Fibroblast of lung (primary cell): ENCODE results near the gene PRSS1.

Experiments
- EZH2 ChIP-seq: IDR thresholded peaks from 2 replicates; pipeline ENCODE4 v1.5.1; 2012; ENCODE audit warnings: low read length, control low read depth, mild to moderate bottlenecking; ENCODE audit errors: missing control alignments
- TF ChIP-seq, protein P1 (sequence below), 2 donors: IDR thresholded peaks in 1 of 2; conservative IDR thresholded peaks in 1 of 2; 1 replicate in 1 of 2; 2 replicates in 1 of 2; pipeline ENCODE4 v1.5.1; 2011 to 2012; ENCODE audit warnings: low read length in 2 of 2, control low read depth in 1 of 2, inconsistent platforms in 1 of 2, low read depth in 1 of 2, mild to moderate bottlenecking in 1 of 2

DNA sequence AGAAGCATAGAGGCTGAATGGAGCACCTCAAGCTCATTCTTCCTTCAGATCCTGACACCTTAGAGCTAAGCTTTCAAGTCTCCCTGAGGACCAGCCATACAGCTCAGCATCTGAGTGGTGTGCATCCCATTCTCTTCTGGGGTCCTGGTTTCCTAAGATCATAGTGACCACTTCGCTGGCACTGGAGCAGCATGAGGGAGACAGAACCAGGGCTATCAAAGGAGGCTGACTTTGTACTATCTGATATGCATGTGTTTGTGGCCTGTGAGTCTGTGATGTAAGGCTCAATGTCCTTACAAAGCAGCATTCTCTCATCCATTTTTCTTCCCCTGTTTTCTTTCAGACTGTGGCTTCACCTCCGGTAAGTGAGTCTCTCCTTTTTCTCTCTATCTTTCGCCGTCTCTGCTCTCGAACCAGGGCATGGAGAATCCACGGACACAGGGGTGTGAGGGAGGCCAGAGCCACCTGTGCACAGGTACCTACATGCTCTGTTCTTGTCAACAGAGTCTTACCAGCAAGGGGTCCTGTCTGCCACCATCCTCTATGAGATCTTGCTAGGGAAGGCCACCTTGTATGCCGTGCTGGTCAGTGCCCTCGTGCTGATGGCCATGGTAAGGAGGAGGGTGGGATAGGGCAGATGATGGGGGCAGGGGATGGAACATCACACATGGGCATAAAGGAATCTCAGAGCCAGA, 52.5 kb downstream of the PRSS1 start:
- TF ChIP-seq, protein P1, sequence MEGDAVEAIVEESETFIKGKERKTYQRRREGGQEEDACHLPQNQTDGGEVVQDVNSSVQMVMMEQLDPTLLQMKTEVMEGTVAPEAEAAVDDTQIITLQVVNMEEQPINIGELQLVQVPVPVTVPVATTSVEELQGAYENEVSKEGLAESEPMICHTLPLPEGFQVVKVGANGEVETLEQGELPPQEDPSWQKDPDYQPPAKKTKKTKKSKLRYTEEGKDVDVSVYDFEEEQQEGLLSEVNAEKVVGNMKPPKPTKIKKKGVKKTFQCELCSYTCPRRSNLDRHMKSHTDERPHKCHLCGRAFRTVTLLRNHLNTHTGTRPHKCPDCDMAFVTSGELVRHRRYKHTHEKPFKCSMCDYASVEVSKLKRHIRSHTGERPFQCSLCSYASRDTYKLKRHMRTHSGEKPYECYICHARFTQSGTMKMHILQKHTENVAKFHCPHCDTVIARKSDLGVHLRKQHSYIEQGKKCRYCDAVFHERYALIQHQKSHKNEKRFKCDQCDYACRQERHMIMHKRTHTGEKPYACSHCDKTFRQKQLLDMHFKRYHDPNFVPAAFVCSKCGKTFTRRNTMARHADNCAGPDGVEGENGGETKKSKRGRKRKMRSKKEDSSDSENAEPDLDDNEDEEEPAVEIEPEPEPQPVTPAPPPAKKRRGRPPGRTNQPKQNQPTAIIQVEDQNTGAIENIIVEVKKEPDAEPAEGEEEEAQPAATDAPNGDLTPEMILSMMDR (conservative IDR thresholded peaks at IDR 0.05 in 1 of 2, IDR thresholded peaks at IDR 0.05 in 1 of 2; ENCODE audit: low read depth in 1 of 2, low read length in 2 of 2): no peak
- TF ChIP-seq EZH2: no peak
